Measurements from ENCODE around the gene RARS2.

DNA sequence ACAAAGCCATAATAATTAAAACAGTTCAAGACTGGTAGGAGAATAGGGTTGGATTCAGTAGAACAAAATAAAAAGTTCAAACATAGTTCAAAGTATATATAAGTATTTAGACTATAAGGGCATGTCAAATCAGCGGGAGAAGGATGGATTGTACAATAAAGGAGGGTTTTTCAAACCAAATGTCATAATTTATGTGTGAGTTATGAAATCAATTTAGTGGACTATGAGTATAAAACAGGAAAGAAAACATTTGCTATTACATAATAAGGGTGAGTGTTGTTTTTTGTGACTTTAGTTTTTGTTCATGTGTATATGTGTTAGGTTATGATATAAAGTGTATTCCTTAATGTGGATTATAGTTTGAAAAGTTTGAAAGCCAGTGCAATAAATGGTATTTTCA lies 10.8 kb upstream of the RARS2 start:
- TF ChIP-seq POLR2A (IDR thresholded peaks at IDR 0.05; ENCODE audit: low read depth, low read length) (no peak), POLR2AphosphoS5 (IDR thresholded peaks at IDR 0.05; ENCODE audit: low read depth, low read length) (no peak), TAF1 (IDR thresholded peaks at IDR 0.05; ENCODE audit: borderline replicate concordance, low read depth, low read length) (no peak)
